OCI-LY3 (cell line): ENCODE data around the gene LINGO4.

Source experiments
- H2AFZ ChIP-seq: fragments of 200-600, 300-600 bp; shearing (Covaris generic); 2 replicates; pipeline ENCODE4 v1.6.0; 2014; ENCODE audit warnings: antibody characterized with exemption, low read depth, low read length
- H3K27ac ChIP-seq: fragments of 200-600, 300-600 bp; sonication (generic); 2 replicates; pipeline ENCODE4 v1.5.1; 2014; ENCODE audit warnings: mild to moderate bottlenecking, low read length, moderate library complexity, mixed read lengths
- H3K27me3 ChIP-seq: fragments of 200-600, 300-600 bp; sonication (generic); 2 replicates; pipeline ENCODE4 v1.6.1; 2014; ENCODE audit warnings: low read depth, low read length, mixed read lengths
- H3K36me3 ChIP-seq: fragments of 200-600, 300-600 bp; sonication (generic); replicated peaks from 2 replicates; pipeline ENCODE3; 2014; ENCODE audit warnings: low read depth, low read length, mixed read lengths
- H3K4me1 ChIP-seq: fragments of 300-600, 200-600 bp; sonication (generic); 2 replicates; pipeline ENCODE4 v1.6.1; 2014; ENCODE audit warnings: low read length, mixed read lengths
- H3K4me2 ChIP-seq: fragments of 200-600, 300-600 bp; sonication (generic); 2 replicates; pipeline ENCODE4 v1.6.1; 2014; ENCODE audit warnings: low read length, mixed read lengths
- H3K4me3 ChIP-seq: fragments of 300-600, 200-600 bp; sonication (generic); 2 replicates; pipeline ENCODE4 v1.5.1; 2014; ENCODE audit warnings: antibody characterized with exemption, mild to moderate bottlenecking, low read length, moderate library complexity
- H3K79me2 ChIP-seq: fragments of 300-600, 200-600 bp; shearing (Covaris generic); 2 replicates; pipeline ENCODE4 v1.6.1; 2014; ENCODE audit warnings: mild to moderate bottlenecking, low read length, mixed read lengths
- H3K9ac ChIP-seq: fragments of 300-600, 200-600 bp; shearing (Covaris generic); 2 replicates; pipeline ENCODE4 v1.6.0; 2014; ENCODE audit warnings: mild to moderate bottlenecking, low read length, moderate library complexity
- H3K9me3 ChIP-seq: fragments of 200-600, 300-600 bp; shearing (Covaris generic); 2 replicates; pipeline ENCODE4 v1.6.1; 2014; ENCODE audit warnings: low read length, mixed read lengths; ENCODE audit not compliant: insufficient read depth
- H4K20me1 ChIP-seq: fragments of 200-600, 300-600 bp; sonication (generic); 2 replicates; pipeline ENCODE4 v1.6.1; 2016; ENCODE audit warnings: low read length, mixed read lengths; ENCODE audit not compliant: insufficient read depth
- CTCF ChIP-seq: fragments of 200-600, 300-600 bp; sonication (generic); IDR thresholded peaks from 2 replicates; pipeline ENCODE4 v1.5.1; 2014; ENCODE audit warnings: antibody characterized with exemption, low read length, low read depth
- EZH2phosphoT487 ChIP-seq: fragments of 200-600 bp; shearing (Covaris generic); IDR thresholded peaks from 2 replicates; pipeline ENCODE4 v1.6.1; 2018; ENCODE audit warnings: antibody characterized with exemption, mixed run types, low read depth

Gene LINGO4

GRCh38 chr1:151800830-151801229, 4.4 kb downstream of the LINGO4 start:
- Histone ChIP-seq H3K36me3 (no peaks in the 10 kb centered on the region), H2AFZ (no peak overlapping the region), H3K27ac (no peak overlapping the region), H3K9ac (no peak overlapping the region), H3K79me2 (no peaks in the 10 kb centered on the region), H3K4me2 (no peak overlapping the region), H3K4me3 (no peak overlapping the region), H3K27me3 (peaks cover 65% of the 10 kb centered on the region), H3K4me1 (peaks cover 5% of the 10 kb centered on the region; the same call in 1 of the 2 replicates), H3K9me3 (no peaks in the 10 kb centered on the region), H4K20me1 (no peaks in the 10 kb centered on the region)
- TF ChIP-seq CTCF (no peak), EZH2phosphoT487 (no peak)

GRCh38 chr1:151799179-151800022, 5.8 kb downstream of the LINGO4 start:
- Histone ChIP-seq H3K79me2 (no peaks in the 10 kb centered on the region), H4K20me1 (no peaks in the 10 kb centered on the region), H3K27ac (no peak overlapping the region), H3K4me1 (peaks cover 2% of the 10 kb centered on the region; the same call in 1 of the 2 replicates), H2AFZ (no peak overlapping the region), H3K9me3 (no peaks in the 10 kb centered on the region), H3K4me3 (no peak overlapping the region), H3K27me3 (peaks cover 53% of the 10 kb centered on the region), H3K36me3 (no peaks in the 10 kb centered on the region), H3K9ac (no peak overlapping the region), H3K4me2 (no peak overlapping the region)
- TF ChIP-seq CTCF, result no peak

- H3K36me3 ChIP-seq, result no peaks in the 10 kb centered on the region
- no peak overlapping the region for H3K4me2 ChIP-seq
- H3K9ac ChIP-seq, result no peak overlapping the region
- H3K79me2 ChIP-seq, result no peaks in the 10 kb centered on the region
- H3K4me3 ChIP-seq, result no peak overlapping the region
- no peak overlapping the region for H2AFZ ChIP-seq
- H3K27ac ChIP-seq, result no peak overlapping the region
- TF ChIP-seq CTCF (no peak), EZH2phosphoT487 (no peak)
- peaks cover 45% of the 10 kb centered on the region for H3K27me3 ChIP-seq
- H3K4me1 ChIP-seq, result no peaks in the 10 kb centered on the region
- no peaks in the 10 kb centered on the region for H3K9me3 ChIP-seq
- no peaks in the 10 kb centered on the region for H4K20me1 ChIP-seq
Observed at GRCh38 chr1:151798571-151798970, 6.6 kb downstream of the LINGO4 start.

GRCh38 chr1:151790940-151791651, 14.1 kb downstream of the LINGO4 start:
- peak overlapping the region; percentile 54 for H3K9ac ChIP-seq

More at GRCh38 chr1:151790940-151791651, 14.1 kb downstream of the LINGO4 start:
- H3K36me3 ChIP-seq, result no peaks in the 10 kb centered on the region
- no peak overlapping the region for H3K27ac ChIP-seq
- H3K27me3 ChIP-seq, result no peaks in the 10 kb centered on the region
- peaks cover 5% of the 10 kb centered on the region for H3K4me1 ChIP-seq
- H3K4me2 ChIP-seq, result peak overlapping the region; percentile 85
- no peaks in the 10 kb centered on the region for H3K9me3 ChIP-seq
- no peaks in the 10 kb centered on the region for H3K79me2 ChIP-seq
- H3K4me3 ChIP-seq, result peak overlapping the region; percentile 88
- peak overlapping the region; percentile 99 for H2AFZ ChIP-seq
- TF ChIP-seq CTCF, result no peak
- no peak for TF ChIP-seq EZH2phosphoT487
- no peaks in the 10 kb centered on the region for H4K20me1 ChIP-seq
